22Rv1 (cell line): ENCODE data around the gene SCG5.
A peak's percentile ranks its signal among the peaks of the same experiment; 100 is the strongest.

Source experiments
- H3K27ac ChIP-seq: fragments of 450-650 bp; 2 replicates; pipeline ENCODE4 v1.5.1; 2017
- ZFX ChIP-seq: fragments of 450-650 bp; IDR thresholded peaks from 2 replicates; pipeline ENCODE4 v1.6.1; 2017; ENCODE audit warnings: antibody characterized with exemption, borderline replicate concordance
- TF ChIP-seq, protein P1 (sequence below): fragments of 450-650 bp; IDR thresholded peaks from 2 replicates; pipeline ENCODE4 v1.5.1; 2017; ENCODE audit warnings: mild to moderate bottlenecking

The SCG5 gene

DNA sequence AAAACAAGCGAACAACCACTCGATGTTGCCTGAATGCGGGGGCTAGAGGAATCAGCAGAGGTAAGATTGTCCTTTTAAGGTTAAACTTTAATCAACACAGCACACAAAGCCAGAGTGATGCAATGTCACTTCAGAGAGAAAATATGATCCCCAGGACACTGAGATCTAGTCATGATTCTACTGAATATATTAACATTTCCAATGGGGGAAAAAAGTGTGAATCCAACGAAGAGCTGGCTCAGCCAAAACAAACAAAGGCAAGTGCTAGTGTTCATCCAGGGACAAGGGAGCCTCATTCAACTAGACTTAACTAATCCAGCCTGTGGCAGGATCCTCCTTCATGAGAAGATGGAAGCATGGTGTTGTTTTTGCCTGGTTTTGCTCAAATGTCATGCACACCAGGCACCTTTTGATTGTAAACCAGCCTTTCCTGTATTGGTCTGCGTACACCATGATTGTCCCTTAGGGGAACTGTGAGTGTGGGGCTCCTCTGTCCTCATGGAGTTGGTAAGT is 35.8 kb downstream of the SCG5 start:
- TF ChIP-seq, protein P1, sequence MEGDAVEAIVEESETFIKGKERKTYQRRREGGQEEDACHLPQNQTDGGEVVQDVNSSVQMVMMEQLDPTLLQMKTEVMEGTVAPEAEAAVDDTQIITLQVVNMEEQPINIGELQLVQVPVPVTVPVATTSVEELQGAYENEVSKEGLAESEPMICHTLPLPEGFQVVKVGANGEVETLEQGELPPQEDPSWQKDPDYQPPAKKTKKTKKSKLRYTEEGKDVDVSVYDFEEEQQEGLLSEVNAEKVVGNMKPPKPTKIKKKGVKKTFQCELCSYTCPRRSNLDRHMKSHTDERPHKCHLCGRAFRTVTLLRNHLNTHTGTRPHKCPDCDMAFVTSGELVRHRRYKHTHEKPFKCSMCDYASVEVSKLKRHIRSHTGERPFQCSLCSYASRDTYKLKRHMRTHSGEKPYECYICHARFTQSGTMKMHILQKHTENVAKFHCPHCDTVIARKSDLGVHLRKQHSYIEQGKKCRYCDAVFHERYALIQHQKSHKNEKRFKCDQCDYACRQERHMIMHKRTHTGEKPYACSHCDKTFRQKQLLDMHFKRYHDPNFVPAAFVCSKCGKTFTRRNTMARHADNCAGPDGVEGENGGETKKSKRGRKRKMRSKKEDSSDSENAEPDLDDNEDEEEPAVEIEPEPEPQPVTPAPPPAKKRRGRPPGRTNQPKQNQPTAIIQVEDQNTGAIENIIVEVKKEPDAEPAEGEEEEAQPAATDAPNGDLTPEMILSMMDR, result no peak
- TF ChIP-seq ZFX, result no peak
- peak overlapping the region; percentile 67 for H3K27ac ChIP-seq

DNA sequence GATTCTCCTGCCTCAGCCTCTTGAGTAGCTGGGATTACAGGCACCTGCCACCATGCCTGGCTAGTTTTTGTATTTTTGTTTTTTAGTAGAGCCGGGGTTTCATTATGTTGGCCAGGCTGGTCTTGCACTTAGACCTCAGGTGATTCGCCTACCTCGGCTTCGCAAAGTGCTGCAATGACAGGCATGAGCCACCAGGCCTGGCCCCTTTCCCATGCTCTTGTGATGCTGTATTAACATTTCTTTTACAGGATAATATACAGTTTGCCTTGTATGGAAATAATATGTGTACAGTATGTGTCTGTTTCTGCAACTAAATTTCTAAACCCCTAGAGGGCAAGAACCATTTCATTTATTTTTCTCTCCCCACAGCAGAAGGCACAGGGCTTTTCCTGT is 37.8 kb downstream of the SCG5 start:
- TF ChIP-seq ZFX, result no peak
- TF ChIP-seq, protein P1, result 0 out of 2 replicates have a peak, but pooled peaks have one; percentile 7
- H3K27ac ChIP-seq, result no peak overlapping the region

DNA sequence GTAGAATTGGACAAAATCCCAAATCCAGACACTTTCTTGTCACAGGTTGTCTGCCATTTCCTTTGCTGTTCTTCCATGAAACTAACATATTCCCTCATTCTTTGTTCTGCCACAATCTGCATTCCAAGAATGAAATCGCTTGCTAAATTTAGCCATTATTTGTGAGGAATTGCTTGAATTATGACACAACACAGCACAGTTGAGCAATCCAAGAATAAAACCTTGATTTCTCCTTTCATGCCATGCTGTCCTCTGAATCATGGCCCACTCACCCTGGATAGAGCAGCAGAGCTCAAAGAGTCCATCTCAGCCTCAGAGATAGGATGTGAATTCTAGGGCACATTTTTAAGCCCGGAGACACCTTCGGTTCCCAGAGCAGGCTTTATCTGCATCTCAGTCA is 41.1 kb downstream of the SCG5 start:
- TF ChIP-seq, protein P1, result no peak
- TF ChIP-seq ZFX, result no peak

DNA sequence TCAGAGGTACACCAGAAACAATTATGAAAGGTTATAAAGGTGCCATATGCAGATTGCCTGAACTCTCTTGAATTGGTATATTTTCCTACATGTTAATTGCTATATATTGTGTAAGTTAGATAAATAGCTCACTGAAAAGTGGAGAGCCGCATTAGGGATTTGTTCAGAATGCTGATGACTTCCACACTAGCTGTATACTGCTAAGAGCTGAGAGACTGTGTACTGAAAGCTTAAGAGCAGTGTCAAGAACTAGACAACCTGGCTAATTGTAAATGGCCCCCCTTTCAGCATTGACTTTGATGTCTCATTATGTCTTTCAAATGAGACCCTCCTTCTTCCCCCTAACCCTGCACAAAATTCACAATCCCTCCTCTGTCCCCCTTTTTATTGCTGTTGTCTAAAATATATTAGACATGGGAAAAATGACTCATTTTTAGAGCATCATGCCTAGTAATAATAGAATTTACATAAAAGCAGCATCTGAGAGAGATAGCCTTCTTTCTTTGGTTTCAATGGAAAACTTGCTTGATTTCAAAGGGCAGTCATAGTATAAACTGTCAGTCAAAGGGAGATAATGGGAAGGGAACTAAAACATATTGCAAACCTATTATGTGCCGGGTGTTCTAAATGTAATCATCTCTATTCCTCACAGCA is 41.6 kb downstream of the SCG5 start:
- TF ChIP-seq, protein P1, result no peak
- TF ChIP-seq ZFX, result no peak
- no peak overlapping the region for H3K27ac ChIP-seq

More for the DNA sequence above, 41.1 kb downstream of the SCG5 start:
- H3K27ac ChIP-seq, result no peak overlapping the region

DNA sequence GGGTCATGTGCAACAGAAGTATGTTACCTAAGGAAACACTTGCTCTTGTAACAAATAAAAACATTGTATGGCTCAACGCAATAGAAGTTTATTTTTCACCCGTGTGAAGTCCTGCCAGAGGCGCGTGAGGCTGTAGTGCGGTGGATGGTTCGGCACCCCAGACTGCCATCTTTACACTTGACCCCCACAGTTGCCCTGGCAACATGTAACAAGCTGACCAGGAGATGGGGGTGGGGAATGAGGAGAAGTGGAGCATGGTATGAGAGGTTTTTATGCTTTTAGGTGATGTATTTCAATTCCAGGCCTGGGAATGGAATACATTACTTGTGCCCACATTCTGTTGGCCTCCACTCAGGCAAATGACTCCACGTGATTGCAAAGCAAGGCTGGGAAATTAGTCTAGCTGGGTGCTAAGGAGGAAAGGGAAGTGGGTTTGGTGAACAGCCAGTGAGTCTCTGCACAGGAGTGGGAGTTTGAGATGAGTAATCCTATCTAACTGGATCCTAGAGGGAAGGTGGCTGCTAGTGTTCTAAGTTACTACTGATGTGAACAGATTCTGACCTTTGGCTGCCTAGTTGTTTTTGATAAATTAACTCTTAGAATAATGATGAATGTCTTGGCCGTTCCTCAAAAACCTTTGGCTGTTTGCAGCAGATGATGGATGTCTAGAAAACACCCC is 42.5 kb downstream of the SCG5 start:
- no peak for TF ChIP-seq ZFX
- TF ChIP-seq, protein P1, result no peak
- no peak overlapping the region for H3K27ac ChIP-seq

DNA sequence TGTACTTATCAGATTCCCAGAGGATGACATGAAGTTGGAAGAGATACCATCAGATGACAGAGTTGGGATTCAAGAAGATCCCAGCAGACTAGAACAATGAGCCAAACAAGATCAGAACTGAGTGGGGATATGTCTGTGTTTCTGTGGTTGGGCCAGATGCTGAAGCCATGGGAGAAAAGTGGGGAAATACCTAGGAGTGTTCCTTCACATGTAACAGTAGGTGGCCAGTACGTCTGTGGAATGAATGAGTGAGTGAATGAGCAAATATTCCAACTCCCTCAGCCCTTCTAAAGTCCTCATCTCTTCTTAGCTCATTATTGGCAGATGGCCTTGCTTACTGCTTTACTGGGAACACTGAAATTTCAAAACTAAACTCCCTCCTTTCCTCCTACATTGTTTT is 44.1 kb downstream of the SCG5 start:
- no peak overlapping the region for H3K27ac ChIP-seq
- TF ChIP-seq ZFX, result no peak
- TF ChIP-seq, protein P1, result no peak

DNA sequence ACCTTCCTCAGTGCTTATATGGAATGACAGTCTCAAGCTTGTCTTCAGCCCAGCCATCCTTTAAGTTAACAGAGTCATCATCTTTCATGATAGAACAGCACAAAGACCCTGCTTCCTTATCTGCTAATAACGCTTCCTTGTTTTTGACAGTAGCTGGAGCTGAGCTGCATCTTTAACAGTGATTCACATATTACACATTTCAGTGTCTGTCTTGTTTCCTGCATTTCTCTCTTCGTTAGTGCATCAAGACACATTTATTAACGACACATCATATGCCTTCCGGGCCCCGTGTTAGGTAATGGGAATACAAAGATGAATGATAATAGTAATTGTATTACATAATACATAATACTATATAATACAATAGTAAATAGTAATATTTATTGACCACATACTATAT is 46.0 kb downstream of the SCG5 start:
- no peak overlapping the region for H3K27ac ChIP-seq
- TF ChIP-seq, protein P1, result no peak
- no peak for TF ChIP-seq ZFX
